Measurements from ENCODE around the gene SSTR5.
"Not testable (repeated sequence)": the region's sequence is repeated elsewhere in the genome, so short reads cannot be mapped to it uniquely, and the experiment has no call there.

The SSTR5 gene

DNA sequence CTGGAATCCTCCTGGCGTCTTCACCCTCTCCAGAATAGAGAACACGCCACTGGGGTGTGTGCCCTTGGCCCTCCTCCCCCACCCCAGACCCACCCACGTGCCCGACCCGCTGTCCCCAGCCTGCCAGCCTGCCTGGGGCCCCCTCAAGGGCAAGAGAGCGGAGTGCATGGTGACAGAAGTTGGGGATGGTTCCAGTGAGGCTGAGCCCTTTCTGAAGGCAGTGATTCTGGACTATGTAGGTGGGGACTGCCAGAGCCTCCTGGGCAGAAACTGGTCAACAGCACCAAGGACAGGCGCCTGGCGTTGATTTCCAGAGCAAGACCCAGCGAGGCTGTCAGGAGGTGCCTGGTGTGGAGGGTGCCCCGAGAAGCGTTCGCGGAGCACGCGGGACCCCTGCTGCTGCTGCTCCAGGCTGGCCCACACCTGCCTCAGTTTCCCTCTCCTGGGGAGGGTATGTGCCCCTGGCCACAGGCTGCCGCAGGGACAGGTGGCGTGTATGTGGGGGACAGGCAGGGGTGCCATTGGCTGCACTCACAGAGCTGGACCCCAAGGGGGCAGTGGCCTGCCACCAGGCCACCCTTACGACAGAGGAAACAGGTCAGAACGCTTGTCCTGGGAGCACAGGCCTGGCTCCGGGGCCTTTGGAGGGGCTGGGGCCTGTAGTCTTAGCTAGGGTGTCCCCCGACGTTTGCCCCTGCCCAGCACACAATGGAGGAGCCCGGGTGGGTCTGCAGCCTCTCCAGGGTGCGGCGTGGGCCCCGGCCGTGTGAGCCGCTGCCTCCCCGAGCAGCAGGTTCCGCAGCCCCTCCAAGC lies 1.2 kb downstream of the SSTR5 start:
- DNase-seq (ENCODE audit: low read depth), result no peak

GRCh38 chr16:1074379-1074649 lies 1.8 kb downstream of the SSTR5 start:
- no peak for DNase-seq (ENCODE audit: low read depth)

GRCh38 chr16:1075546-1075945 lies 3.0 kb downstream of the SSTR5 start:
- DNase-seq (ENCODE audit: low read depth), result no peak

- no peak for DNase-seq (ENCODE audit: low read depth)
Measured at GRCh38 chr16:1076801-1077576, 4.4 kb downstream of the SSTR5 start.

GRCh38 chr16:1077877-1078578 lies 5.5 kb downstream of the SSTR5 start:
- DNase-seq (ENCODE audit: low read depth), result no peak

GRCh38 chr16:1078579-1079021 lies 6.1 kb downstream of the SSTR5 start:
- DNase-seq (ENCODE audit: low read depth), result peak; percentile 25

DNA sequence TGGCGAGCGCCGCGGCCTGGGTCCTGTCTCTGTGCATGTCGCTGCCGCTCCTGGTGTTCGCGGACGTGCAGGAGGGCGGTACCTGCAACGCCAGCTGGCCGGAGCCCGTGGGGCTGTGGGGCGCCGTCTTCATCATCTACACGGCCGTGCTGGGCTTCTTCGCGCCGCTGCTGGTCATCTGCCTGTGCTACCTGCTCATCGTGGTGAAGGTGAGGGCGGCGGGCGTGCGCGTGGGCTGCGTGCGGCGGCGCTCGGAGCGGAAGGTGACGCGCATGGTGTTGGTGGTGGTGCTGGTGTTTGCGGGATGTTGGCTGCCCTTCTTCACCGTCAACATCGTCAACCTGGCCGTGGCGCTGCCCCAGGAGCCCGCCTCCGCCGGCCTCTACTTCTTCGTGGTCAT lies 6.8 kb downstream of the SSTR5 start:
- DNase-seq (ENCODE audit: low read depth), result no peak

GRCh38 chr16:1079786-1080525 lies 7.4 kb downstream of the SSTR5 start:
- no peak for DNase-seq (ENCODE audit: low read depth)

GRCh38 chr16:1080801-1081733 lies 8.5 kb downstream of the SSTR5 start:
- no peak for DNase-seq (ENCODE audit: low read depth)

DNA sequence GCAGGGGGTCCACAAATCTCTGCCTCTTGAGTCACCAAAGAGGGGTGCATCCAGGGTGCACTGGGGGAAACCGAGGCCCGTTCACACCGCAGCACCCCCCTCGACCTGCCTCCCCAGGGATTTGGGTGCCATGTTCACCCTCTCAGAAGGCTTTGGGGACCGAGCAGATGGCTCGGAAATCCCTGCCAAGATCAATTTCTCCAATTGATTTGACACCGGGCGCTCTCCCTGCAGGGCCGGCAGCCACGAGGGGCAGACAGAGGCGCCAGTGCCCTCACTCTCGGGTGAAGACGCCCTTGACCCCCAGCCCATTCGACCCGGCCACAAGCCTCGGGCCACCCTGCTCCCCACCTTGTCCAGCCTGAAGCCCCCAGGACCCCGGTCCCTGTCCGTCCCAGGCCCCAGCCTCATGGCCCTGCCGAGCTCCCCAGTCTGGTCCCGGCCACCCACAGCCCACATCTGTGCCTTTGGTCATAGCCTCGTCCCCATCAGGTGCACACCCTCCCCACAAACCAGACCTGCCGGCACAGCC lies 9.3 kb downstream of the SSTR5 start:
- DNase-seq (ENCODE audit: low read depth), result no peak

- peak; percentile 28 for DNase-seq (ENCODE audit: low read depth)
Measured at GRCh38 chr16:1082266-1082951, 9.9 kb downstream of the SSTR5 start.

DNA sequence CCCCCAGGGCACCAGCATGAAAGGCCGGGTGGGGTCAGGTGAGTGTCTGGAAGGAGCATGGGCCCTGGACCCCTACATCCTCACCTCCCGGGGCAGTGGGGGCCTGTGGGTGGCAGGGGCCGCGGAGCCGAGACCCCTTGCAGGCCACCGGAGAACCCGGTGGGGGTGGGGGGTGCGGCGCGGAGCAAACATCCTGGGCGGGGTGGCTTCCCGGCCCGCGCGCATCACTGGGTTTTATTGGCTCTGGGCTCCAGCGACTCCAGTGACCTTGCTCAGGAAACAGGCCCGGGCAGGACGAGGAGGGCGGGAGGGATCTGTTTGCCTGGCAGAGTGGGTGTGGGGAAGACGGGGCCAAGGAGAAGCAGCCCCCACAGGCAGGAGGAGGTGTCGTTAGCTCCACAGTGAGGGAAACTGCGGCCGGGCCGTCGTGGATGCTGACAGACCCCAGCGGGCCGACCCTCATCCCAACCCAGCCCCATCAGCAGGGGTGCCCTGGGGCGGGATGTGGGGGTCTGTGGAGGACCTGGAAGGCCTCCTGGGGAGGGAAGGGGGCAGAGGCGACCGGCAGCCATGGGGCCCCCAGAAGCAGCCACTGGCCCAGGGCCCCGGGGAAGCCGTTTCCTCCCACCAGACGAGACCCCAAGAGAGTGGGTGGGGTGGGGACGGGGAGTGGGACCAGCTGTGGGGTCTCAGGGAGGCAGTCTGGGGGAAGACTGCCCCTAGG lies 10.6 kb downstream of the SSTR5 start:
- no peak for DNase-seq (ENCODE audit: low read depth)

DNA sequence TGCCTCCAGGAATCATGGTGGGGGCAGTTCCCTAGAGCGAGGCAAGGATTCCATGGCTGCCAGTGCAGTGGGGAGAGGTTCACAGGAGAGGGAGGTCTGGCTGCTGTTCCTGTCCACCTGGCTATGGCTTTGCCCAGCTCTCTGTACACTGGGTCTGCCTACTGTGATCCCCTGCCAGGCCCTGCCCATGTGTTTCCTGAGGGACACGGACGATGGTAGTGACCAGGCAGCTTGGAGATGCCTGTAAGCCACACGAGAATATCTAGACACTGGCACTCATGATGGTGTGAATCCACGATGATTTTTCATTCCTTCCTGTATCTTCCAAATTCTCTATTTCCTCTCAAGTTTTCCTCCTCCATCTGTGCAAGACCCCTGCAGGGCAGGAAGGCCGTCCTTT lies 12.4 kb downstream of the SSTR5 start:
- no peak for DNase-seq (ENCODE audit: low read depth)

DNA sequence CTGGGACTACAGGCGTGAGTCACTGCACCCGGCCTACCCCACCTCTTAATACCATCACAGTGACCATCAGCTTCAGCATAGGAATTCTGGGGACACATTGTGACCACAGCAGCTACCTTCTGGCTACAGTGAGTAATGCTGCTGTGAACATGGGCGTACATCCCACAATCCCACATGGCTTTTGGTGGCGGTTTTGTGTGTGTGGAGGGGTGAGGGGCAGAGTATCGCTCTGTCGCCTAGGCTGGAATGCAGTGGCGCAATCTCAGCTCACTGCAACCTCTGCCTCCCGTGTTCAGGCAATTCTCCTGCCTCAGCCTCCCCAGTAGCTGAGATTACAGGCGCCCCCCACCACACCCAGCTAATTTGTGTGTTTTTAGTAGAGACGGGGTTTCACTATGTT lies 13.9 kb downstream of the SSTR5 start:
- not testable (repeated sequence) for DNase-seq (ENCODE audit: low read depth)

- DNase-seq (ENCODE audit: low read depth), result no peak
Measured at GRCh38 chr16:1088295-1089170, 16.0 kb downstream of the SSTR5 start.

DNA sequence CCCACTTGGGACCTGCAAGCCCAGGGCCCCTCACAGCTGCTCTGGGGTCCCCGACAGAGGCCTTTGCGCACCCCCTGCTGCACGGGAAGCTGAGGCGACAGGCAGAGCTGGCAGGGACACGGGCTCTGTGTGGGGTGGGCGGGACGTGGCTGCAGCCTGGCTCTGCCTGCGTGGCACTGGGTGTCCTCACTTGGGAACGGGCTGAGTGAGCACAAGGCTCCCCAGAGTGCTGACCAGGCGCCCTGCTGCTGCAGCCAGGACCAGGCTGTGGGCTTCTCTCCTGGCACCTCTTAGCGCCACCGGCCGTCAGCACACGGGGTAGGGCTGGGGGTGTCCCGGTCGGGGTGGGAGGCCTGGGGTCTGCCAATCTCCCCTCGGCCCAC lies 16.9 kb downstream of the SSTR5 start:
- no peak for DNase-seq (ENCODE audit: low read depth)

DNA sequence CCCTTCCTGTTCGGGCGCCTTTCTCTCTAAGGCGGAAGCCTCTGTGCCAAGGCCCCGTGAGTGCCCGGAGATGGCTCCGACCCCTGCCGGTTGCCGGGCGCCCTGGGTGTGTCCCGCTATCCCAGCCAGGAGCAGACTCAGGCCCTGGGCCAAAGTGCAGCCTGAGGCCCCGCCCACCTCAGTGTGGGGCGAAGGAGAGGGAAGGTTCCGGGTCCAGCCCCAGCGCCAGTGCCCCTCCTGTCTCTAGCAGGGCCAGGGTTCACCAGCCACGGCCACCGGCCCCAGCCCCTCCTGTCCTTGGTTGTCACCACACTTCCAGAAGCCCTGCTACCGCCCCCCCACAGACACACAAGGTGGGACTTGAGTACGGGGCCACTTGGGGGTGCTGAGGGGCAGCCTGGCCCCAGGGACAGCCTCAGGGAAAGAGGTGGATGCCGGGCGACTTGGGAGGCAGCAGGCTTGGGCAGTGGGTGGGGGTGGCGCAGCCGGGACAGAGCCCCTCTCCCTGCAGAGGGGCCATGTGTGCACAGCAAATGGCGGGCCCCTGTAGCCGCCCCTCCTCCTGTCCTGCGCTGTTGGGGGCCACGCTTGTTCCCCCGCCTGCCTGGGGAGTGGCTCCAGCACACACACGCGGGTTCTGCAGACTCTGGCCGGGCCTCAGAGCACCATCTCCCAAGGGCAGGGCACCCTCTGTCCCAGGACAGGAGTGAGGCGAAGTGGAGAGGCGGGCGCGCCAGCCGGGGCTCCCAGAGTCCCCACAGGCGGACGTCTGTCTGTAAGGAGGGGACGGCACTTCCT lies 17.5 kb downstream of the SSTR5 start:
- DNase-seq (ENCODE audit: low read depth), result no peak
